Ovary (tissue), 9 donors: ENCODE results near the gene TFE3. TPM values are rescaled to one million over a fixed set of nuclear protein-coding genes. Genes with fewer than 3 reads are reported as not detected.

Experiments
- DNase-seq, 5 donors: peaks; one replicate each; pipeline ENCODE4 v3.0.0-alpha.2; 2019 to 2020
- H3K27ac ChIP-seq, 2 donors: fragments of 200-600 bp; one replicate each; pipeline versions ENCODE4 v1.5.1 to v1.8.0; 2019 to 2022
- H3K27me3 ChIP-seq: fragments of 200-600 bp; one replicate; pipeline ENCODE4 v1.8.0; 2022
- H3K36me3 ChIP-seq: fragments of 200-600 bp; sonication (generic); one replicate; pipeline ENCODE4 v1.5.1; 2019
- H3K4me1 ChIP-seq: one replicate; pipeline ENCODE4 v1.8.1; 2013; ENCODE audit warnings: mild to moderate bottlenecking, moderate library complexity; ENCODE audit not compliant: insufficient read depth
- H3K4me3 ChIP-seq: fragments of 200-600 bp; sonication (generic); one replicate; pipeline ENCODE4 v1.5.1; 2017
- H3K9me3 ChIP-seq, 2 donors: fragments of 200-600 bp in 1 of 2; sonication (generic) in 1 of 2; one replicate each; pipeline versions ENCODE4 v1.5.1 to v1.8.1; 2013 to 2019; ENCODE audit warnings: mild to moderate bottlenecking in 1 of 2, moderate library complexity in 1 of 2
- EP300 ChIP-seq: sonication (generic); formaldehyde crosslinking; IDR thresholded peaks from one replicate; pipeline ENCODE4 v1.6.1; 2017; ENCODE audit warnings: antibody characterized with exemption
- POLR2A ChIP-seq: fragments of 450-650 bp; IDR thresholded peaks from one replicate; pipeline ENCODE4 v1.6.1; 2017; ENCODE audit warnings: antibody characterized with exemption, mild to moderate bottlenecking, moderate library complexity
- WGBS, 3 donors: extraction: QIAGEN DNeasy Blood & Tissue Kit in 1 of 3; methylation state at CpG; one replicate each; pipeline versions ENCODE4 v1.1.5 to v1.1.7; 2013 to 2017; 5-methylcytosine and 5-hydroxymethylcytosine counted together
- intact Hi-C, 4 donors: fragments of 100-400 bp; cut with DNase I; formaldehyde crosslinking; loops; one replicate each; pipeline versions ENCODE4 v1.11.0 to v1.15.1; 2022 to 2023
- polyA plus RNA-seq, 2 donors: library from polyadenylated mRNA; stranded (reverse); fragments of 200-250 nt in 1 of 2; fragments of 350-450 nt in 1 of 2; fragmentation: Illumina TruSeq in 1 of 2; extraction: RNeasy Lipid Tissue Mini Kit (QIAGEN cat#74804) in 1 of 2; gene quantifications; one replicate each; pipeline ENCODE4 v1.2.3, GENCODE V29; 2013 to 2014
- total RNA-seq, 7 donors: library from RNA; depleted of rRNA in 2 of 7; stranded (reverse); fragments of >200 nt in 2 of 7; fragmentation: NEBNext Ultra II Directional in 3 of 7; extraction: Animal tissue kit (Norgen Biotek cat#: 25700) in 3 of 7; gene quantifications; one replicate each; pipeline versions ENCODE4 v1.1.0 to v1.2.4, GENCODE V29; 2016 to 2023
- TF ChIP-seq, protein P1 (sequence below), 3 donors: fragments of 450-650 bp in 2 of 3; fragments of 200-600 bp in 1 of 3; IDR thresholded peaks; one replicate each; pipeline versions ENCODE4 v1.5.1 to v1.8.0; 2016 to 2022; ENCODE audit warnings: antibody characterized with exemption in 3 of 3, mild to moderate bottlenecking in 1 of 3
- donor health status: DM: no; HTN: no; CAD: no; lungs with moderate emphysema.
- donor health status: DM: no; HTN: no; CAD: no.
- donor health status: Bipolar disorder and iron deficiency.
- donor health status: DM: yes; HTN: yes; CAD: no.
- donor health status: DM: no; HTN: no; CAD: no.
- donor health status: DM: yes; HTN: yes; CAD: no.

Gene TFE3
- total and polyA plus RNA-seq, 9 donors: 42.1 to 69.4 (median 55.4) TPM

DNA sequence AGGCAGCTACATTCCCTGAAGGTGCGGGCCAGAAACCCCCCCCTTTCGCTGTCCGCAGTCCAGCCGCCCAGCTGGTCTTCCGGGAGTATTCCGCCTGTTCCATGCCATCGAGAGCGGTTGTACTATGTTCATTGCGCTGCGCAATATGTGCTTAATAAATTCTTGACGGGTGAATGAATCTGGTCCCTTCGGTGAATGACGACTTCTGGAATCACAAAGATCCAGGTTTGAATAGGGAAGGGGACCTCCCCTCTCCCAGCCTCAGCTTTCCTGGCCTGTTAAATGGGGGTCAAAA is 777 bp upstream of the TFE3 start:
- TF ChIP-seq POLR2A (no peak), EP300 (no peak)
- TF ChIP-seq, protein P1, sequence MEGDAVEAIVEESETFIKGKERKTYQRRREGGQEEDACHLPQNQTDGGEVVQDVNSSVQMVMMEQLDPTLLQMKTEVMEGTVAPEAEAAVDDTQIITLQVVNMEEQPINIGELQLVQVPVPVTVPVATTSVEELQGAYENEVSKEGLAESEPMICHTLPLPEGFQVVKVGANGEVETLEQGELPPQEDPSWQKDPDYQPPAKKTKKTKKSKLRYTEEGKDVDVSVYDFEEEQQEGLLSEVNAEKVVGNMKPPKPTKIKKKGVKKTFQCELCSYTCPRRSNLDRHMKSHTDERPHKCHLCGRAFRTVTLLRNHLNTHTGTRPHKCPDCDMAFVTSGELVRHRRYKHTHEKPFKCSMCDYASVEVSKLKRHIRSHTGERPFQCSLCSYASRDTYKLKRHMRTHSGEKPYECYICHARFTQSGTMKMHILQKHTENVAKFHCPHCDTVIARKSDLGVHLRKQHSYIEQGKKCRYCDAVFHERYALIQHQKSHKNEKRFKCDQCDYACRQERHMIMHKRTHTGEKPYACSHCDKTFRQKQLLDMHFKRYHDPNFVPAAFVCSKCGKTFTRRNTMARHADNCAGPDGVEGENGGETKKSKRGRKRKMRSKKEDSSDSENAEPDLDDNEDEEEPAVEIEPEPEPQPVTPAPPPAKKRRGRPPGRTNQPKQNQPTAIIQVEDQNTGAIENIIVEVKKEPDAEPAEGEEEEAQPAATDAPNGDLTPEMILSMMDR (IDR thresholded peaks at IDR 0.05): no peak
- DNase-seq: no peak
- no peak overlapping the region for H3K27ac ChIP-seq
- peaks cover 0 to 3% of the 10 kb centered on the region in 2 donors for H3K9me3 ChIP-seq
- WGBS, 3 donors: 43 to 49% (median 44%) methylated on average over 13 of the region's 13 CpGs
- no peaks in the 10 kb centered on the region for H3K4me1 ChIP-seq
- H3K27me3 ChIP-seq: no peaks in the 10 kb centered on the region
- intact Hi-C loops: no loop called here
- no peaks in the 10 kb centered on the region for H3K36me3 ChIP-seq
- H3K4me3 ChIP-seq: no peak overlapping the region

- TF ChIP-seq, protein P1 (IDR thresholded peaks at IDR 0.05): no peak
- no peak for TF ChIP-seq EP300
- no peak for TF ChIP-seq POLR2A
- intact Hi-C loops: no loop called here
- H3K4me3 ChIP-seq: peak overlapping the region; percentile 61
- peak overlapping the region; percentile 97 to 99 for H3K27ac ChIP-seq
- H3K36me3 ChIP-seq: no peaks in the 10 kb centered on the region
- 37 to 58% (median 46%) methylated on average over 24 to 29 of the region's 29 CpGs for WGBS, 3 donors
- DNase-seq: no peak
- no peaks in the 10 kb centered on the region for H3K27me3 ChIP-seq
- H3K4me1 ChIP-seq: no peaks in the 10 kb centered on the region
- H3K9me3 ChIP-seq: peaks cover 0 to 3% of the 10 kb centered on the region in 2 donors
These were observed 457 bp downstream of the TFE3 start for GRCh38 chrX:49042581-49043219.

- WGBS, 3 donors: 22 to 32% (median 29%) methylated on average over 10 of the region's 10 CpGs
- DNase-seq: no peak
- H3K4me3 ChIP-seq: peak overlapping the region; percentile 61
- intact Hi-C loops: no loop called here
- no peaks in the 10 kb centered on the region for H3K27me3 ChIP-seq
- H3K4me1 ChIP-seq: no peaks in the 10 kb centered on the region
- TF ChIP-seq, protein P1 (IDR thresholded peaks at IDR 0.05): no peak
- TF ChIP-seq POLR2A (no peak), EP300 (no peak)
- no peaks in the 10 kb centered on the region for H3K36me3 ChIP-seq
- peak overlapping the region; percentile 97 to 99 for H3K27ac ChIP-seq
- H3K9me3 ChIP-seq: peaks cover 0 to 3% of the 10 kb centered on the region in 2 donors
These were observed 1.2 kb downstream of the TFE3 start for GRCh38 chrX:49041744-49042580.

- Histone ChIP-seq H3K27me3 (no peaks in the 10 kb centered on the region), H3K27ac (peak overlapping the region; percentile 65 to 97), H3K4me3 (peak overlapping the region; percentile 61), H3K9me3 (peaks cover 0 to 3% of the 10 kb centered on the region in 2 donors), H3K36me3 (no peaks in the 10 kb centered on the region), H3K4me1 (no peaks in the 10 kb centered on the region)
- WGBS, 3 donors: 24 to 36% (median 29%) methylated on average over 7 of the region's 7 CpGs
- intact Hi-C loops: no loop called here
- TF ChIP-seq POLR2A (peak; percentile 5), EP300 (no peak)
- TF ChIP-seq, protein P1 (IDR thresholded peaks at IDR 0.05): no peak
- peak in 1 of 5 donors; percentile 42 for DNase-seq
These were observed 2.7 kb downstream of the TFE3 start for GRCh38 chrX:49040376-49040955.
